GM18867 (cell line): ENCODE data around the gene RAPGEF4.

ENCODE experiments used
- ATAC-seq: cut with Tn5 transposase; IDR thresholded peaks from one replicate; pipeline ENCODE4 v1.9.1; 2021; ENCODE audit warnings: mild to moderate bottlenecking, moderate library complexity; ENCODE audit not compliant: unreplicated experiment

RAPGEF4 gene

GRCh38 chr2:172821370-172822338 is 86.0 kb downstream of the RAPGEF4 start:
- no peak for ATAC-seq

GRCh38 chr2:172822585-172822984 is 86.9 kb downstream of the RAPGEF4 start:
- ATAC-seq, result no peak

- ATAC-seq, result no peak
Observed at GRCh38 chr2:172823261-172823850, 87.7 kb downstream of the RAPGEF4 start.

- no peak for ATAC-seq
Observed at GRCh38 chr2:172826522-172826921, 90.9 kb downstream of the RAPGEF4 start.

- no peak for ATAC-seq
Observed at GRCh38 chr2:172829229-172829628, 93.6 kb downstream of the RAPGEF4 start.

- ATAC-seq, result no peak
Observed at GRCh38 chr2:172830482-172830881, 94.8 kb downstream of the RAPGEF4 start.

- no peak for ATAC-seq
Observed at GRCh38 chr2:172833898-172834297, 98.3 kb downstream of the RAPGEF4 start.

- ATAC-seq, result no peak
Observed at GRCh38 chr2:172834881-172835280, 99.2 kb downstream of the RAPGEF4 start.

- no peak for ATAC-seq
Observed at GRCh38 chr2:172836347-172836821, 100.7 kb downstream of the RAPGEF4 start.

GRCh38 chr2:172836827-172837226 is 101.2 kb downstream of the RAPGEF4 start:
- no peak for ATAC-seq

- no peak for ATAC-seq
Observed at GRCh38 chr2:172839446-172839845, 103.8 kb downstream of the RAPGEF4 start.

GRCh38 chr2:172842511-172843265 is 107.0 kb downstream of the RAPGEF4 start:
- no peak for ATAC-seq

- ATAC-seq, result no peak
Observed at GRCh38 chr2:172843266-172843582, 107.6 kb downstream of the RAPGEF4 start.

- no peak for ATAC-seq
Observed at GRCh38 chr2:172843902-172844715, 108.5 kb downstream of the RAPGEF4 start.

GRCh38 chr2:172845028-172845630 is 109.5 kb downstream of the RAPGEF4 start:
- ATAC-seq, result no peak

- no peak for ATAC-seq
Observed at GRCh38 chr2:172846551-172846950, 110.9 kb downstream of the RAPGEF4 start.

- ATAC-seq, result no peak
Observed at GRCh38 chr2:172847188-172847587, 111.5 kb downstream of the RAPGEF4 start.

- no peak for ATAC-seq
Observed at GRCh38 chr2:172848519-172848918, 112.9 kb downstream of the RAPGEF4 start.

- ATAC-seq, result no peak
Observed at GRCh38 chr2:172849519-172850217, 114.0 kb downstream of the RAPGEF4 start.

GRCh38 chr2:172855588-172855987 is 119.9 kb downstream of the RAPGEF4 start:
- ATAC-seq, result no peak
